GM21723 (cell line): Measurements from ENCODE around the gene ZNF146.
"Not testable (repeated sequence)": the region's sequence is repeated elsewhere in the genome, so short reads cannot be mapped to it uniquely, and the experiment has no call there.

Source experiments
- ATAC-seq: cut with Tn5 transposase; IDR thresholded peaks from one replicate; pipeline ENCODE4 v1.9.1; 2021; ENCODE audit warnings: mild to moderate bottlenecking, moderate library complexity; ENCODE audit not compliant: unreplicated experiment

ZNF146 gene

DNA sequence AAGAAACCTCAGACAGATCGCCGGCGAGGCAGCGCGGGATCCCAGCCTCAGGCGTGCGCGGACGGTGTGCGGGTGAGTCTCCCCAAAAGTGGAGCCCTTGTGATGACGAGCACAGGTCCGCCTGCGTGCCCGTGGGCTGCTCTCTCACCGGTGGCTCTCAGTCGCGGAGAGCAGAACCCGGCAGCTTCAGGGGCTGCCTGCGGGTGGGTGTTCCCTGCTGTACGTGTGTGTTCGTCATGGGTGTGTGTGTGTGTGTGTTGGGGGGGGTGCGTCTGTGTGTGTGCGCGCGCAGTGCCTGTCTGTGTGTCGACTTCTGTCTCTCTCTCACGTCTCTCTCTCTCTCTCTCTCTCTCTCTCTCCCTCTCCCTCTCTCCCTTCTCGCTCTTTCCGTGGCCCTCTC is 54.4 kb downstream of the ZNF146 start:
- not testable (repeated sequence) for ATAC-seq
